GM19372 (cell line): ENCODE data around the gene ARHGAP25.
A peak's percentile ranks its signal among the peaks of the same experiment; 100 is the strongest.

Experiments used
- ATAC-seq: cut with Tn5 transposase; IDR thresholded peaks from one replicate; pipeline ENCODE4 v1.9.1; 2021; ENCODE audit warnings: mild to moderate bottlenecking, low read depth, moderate library complexity; ENCODE audit not compliant: unreplicated experiment

The ARHGAP25 gene

GRCh38 chr2:68717305-68717661 lies 17.3 kb upstream of the ARHGAP25 start:
- no peak for ATAC-seq

DNA sequence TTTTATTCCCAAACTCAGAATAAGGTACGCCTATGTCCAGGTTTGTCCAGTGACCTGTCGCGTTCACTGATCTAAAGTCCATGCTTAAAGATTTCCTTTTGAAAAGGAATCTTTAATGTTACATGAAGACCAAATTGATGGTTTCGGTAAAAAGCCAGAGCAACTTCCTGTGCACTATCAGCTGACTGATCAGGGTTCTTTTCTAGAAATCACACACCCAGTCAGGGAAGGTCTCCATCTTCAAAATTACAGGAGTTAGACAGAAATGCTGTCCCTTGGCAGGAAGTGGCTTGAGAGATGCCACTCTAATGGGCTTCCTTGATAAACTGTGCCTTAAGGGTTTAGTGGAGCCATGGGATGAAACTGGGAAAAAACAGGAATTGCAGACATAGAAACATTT lies 14.7 kb upstream of the ARHGAP25 start:
- no peak for ATAC-seq

DNA sequence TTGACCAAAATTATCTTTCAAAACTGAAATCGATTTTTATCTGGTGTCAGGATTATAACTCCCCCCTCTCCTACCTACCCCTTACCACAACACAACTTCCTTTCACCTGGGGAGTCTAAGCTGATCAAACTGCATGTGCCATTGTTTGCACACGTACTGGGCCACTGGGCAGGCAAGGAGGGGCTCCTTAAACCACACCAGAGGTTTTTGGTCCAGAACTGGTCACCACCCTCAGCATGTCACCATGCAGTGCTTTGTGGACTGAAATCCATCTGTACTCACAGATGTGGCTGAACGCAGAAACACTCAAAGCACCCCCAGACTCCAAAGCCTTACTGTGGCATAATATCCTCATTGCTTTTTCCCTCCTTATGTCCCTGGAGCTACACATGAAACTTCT lies 13.9 kb upstream of the ARHGAP25 start:
- no peak for ATAC-seq

GRCh38 chr2:68721482-68722101 lies 13.0 kb upstream of the ARHGAP25 start:
- ATAC-seq, result peak; percentile 59

GRCh38 chr2:68722712-68723111 lies 11.9 kb upstream of the ARHGAP25 start:
- no peak for ATAC-seq

DNA sequence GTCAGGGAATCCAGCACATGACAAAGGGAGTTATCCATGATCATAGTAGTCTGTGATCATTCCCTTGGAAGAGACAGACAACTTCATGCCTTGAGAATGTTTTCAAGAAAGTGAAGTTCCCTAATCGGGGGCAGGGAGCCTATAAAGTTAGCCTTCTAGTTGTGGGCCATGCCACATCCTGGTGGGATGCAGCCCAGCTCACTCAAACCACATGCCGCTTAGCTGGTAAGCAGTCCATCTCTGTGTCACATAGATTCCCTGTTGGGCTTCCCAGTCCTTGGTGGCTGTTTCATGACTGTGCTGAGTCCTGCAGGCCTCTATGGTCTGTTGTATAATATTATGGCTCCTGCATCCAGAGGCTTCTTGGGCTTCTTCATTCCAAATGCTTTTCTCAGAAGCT lies 11.4 kb upstream of the ARHGAP25 start:
- no peak for ATAC-seq

DNA sequence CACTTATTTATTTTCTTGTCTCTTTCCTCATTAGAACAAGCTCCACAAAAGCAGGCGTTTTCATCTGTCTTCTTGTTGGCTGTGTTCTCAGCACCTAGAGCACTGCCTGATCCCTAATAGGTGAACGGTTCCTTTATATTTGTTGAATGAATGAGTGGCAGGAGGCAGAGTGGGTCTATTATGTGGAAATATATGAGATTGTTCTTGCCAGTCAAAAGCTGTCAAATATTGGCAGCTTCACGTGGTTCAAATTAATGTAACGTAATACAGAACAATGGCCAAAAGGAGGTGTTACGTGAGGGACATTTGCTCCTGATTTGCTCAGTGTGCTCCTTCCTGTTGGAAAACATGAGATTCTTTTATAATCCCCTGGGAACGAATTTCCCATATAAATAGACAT lies 8.5 kb upstream of the ARHGAP25 start:
- ATAC-seq, result no peak

DNA sequence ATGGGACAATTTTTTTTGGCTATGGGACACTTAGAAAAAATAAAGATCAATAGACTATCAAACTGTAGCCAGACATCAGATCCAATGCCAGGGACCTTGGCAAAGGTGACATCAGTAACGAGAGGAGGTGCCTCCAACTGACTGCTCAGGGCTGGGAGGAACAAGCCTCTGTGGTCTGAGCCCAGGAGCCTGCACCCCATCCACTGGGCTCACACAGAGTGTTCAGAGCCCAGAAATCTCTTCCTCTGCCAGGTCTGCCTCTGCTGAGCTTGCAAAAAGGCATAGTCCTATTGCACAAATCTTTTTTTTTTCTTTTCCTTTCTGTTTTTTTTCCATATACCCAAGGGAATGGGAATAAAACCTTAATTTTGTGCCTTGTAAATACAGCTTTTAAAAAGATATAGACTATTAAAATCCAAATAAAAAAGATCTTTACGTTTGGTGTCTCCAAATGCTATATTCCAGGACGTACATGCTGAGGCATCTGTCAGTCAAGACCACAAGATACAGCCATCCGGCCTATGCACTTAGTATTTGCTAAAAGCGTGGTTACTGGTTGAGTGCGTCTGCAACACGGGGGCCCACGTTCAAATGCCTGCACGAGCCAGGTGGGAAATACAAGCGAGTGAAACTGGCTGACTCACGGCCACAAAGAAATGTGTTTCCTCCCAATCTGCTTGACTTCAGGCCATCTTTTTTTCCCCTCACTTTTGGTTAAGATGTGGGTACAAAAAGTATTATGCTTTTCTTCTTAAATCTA lies 7.8 kb upstream of the ARHGAP25 start:
- ATAC-seq, result peak; percentile 89

GRCh38 chr2:68727683-68728375 lies 6.8 kb upstream of the ARHGAP25 start:
- no peak for ATAC-seq

- ATAC-seq, result no peak
These were observed 3.8 kb upstream of the ARHGAP25 start for GRCh38 chr2:68730828-68731227.

DNA sequence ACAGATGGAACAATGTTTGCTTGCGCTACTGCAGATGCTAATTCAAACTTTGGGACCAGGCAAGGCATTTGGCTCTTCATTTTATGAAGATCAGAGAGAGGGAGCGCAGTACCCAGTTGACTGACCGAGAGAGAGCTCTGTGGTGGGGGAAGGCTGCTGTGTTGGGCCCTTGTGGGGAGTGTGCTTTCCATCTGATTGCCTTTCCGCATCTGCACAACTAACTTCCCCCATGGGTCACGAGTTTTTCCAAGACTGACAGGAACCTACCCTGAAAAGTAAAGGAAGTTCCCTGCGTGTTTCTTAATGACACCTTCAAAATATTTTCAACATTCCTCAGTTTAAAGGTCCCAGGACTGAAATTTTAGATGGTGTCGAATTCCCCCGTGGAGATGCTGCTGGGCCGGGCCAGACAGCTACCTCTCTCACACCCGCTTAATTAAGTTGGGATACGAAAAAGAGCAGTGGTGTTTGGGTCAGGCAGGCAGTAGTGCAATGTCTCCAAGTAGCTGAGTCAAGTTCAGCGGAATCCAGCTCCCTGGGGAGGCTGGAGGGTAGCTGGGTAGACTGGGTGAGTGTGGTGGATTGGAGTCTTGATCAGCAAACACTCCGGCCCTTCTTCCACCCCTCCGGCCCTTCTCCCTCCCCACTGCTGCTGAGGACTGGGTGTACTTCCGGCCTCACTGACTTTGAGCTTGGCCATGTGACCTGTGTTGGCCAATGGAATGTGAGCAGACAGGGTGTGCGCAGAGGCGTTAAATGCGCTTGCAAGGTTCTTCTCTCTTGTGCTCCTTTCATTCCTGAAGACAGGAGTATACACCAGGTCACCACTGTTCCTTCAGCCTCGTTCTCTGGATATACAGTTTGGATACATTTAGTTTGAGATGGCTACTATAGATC lies 2.3 kb upstream of the ARHGAP25 start:
- no peak for ATAC-seq

DNA sequence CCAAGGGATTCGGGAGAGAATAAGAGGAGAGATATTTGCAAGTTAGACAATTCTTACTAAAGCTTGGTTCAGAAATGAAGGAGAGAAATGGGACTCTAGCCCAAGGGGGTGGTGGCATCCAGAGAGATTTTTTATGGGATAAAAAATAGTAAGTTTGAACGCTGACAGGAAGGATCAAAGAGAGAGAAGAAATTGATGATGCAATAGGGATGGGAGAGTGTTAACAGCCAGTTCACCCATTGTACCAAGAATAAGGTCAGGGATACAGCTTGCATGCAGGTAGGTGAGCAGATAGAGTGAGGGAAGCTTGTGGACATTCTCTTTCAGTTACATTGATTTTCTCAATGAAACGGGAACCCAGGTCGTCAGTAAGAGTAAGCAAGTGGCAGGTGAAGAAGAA lies 1.2 kb upstream of the ARHGAP25 start:
- ATAC-seq, result no peak

DNA sequence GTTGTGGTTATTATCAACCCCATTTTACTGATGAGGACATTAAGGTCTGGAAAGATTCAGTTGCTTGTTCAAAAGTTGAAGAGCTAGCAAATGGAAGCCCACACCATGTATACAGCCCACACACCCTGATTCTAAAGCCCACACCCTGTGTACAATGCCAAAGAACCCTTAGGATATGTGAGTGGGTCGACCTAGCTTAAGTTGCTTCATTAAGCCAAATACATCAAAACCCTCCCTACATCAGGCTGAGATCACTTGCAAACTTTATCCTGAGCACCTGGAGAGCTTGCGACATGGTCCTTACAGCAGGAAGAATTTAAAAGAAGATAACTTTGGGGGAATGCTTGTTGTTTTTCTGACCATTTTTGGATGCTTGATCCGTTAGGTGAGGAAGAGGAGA lies 435 bp upstream of the ARHGAP25 start:
- ATAC-seq, result no peak

DNA sequence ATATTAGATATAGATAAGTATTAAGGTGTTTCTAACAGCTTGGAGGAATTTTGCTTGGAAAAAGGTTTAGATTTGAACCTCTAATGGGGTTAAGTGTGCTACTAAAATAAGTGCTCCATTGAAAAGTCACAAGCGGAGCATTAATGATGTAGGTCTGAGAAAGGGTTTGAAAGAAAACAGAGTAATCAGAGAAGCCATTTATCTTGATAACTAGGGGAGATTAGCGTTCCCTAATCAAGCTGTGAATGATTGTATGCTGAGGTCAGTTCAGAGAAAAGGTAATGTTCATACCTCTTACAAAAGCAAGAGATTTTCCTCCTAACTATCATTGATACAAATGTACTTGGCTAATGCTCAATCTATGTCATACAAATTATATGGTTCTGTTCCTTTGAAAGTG lies 1.5 kb downstream of the ARHGAP25 start:
- no peak for ATAC-seq

GRCh38 chr2:68737711-68738110 lies 3.1 kb downstream of the ARHGAP25 start:
- ATAC-seq, result no peak

- ATAC-seq, result no peak
These were observed 4.4 kb downstream of the ARHGAP25 start for GRCh38 chr2:68738906-68739594.

DNA sequence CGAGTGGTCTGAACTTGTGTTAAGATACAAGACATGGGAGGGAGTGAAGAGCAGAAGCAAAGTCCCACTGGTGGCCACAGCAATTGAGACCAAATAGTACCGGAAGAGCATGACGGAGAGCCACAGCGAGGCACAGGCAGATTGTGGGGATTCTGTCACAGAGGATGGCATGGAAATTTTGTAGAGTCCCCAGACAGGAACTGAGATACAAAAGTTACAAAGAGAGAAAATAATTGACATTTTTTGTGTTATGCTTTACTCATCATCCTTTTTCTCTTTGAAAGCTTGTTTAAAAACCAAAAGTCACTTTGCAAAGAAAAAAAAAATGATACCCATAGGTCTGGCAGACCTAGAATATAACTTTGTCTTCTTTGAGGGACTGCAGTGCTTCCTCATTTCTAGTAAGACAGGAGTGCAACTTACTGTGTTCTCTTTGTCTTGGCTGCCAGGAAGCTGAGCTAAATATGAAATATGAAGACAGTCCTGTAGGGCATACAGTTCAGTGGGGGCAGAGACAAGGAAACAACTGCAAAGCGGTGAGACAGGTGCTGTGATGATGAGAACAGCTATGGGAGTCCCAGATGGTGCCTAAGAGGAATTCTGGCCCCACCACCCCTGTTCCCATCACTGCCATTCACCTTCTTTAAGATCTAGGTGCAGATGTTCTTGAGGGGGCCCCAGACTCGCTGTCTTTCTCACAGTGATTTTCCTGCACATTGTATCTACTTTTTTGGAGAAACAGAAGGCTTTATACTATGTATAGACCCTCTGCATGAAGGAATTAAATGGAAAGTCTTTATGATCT lies 5.2 kb downstream of the ARHGAP25 start:
- no peak for ATAC-seq

- ATAC-seq, result no peak
These were observed 5.8 kb downstream of the ARHGAP25 start for GRCh38 chr2:68740400-68740914.

DNA sequence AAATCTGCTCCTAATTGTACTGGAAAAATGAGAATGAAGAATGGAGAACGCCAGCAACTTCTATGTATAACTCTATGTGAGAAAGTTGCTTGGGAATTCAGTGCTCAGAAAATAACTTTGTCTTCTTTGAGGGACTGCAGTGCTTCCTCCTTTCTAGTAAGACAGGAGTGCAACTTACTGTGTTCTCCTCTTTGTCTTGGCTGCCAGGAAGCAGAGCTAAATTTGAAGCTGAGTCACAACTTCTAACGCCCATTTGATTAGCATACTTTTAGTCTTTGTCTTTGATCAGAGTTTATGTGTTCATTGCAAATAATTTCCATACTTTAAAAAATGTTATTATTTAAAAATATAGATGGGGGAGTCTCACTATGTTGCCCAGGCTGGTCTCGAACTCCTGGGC lies 6.6 kb downstream of the ARHGAP25 start:
- ATAC-seq, result no peak
